Measurements from ENCODE around the gene PRRX1. TPM values are rescaled to one million over a fixed set of nuclear protein-coding genes. Genes with fewer than 3 reads are reported as not detected.

The PRRX1 gene
- total RNA-seq, 1 donor from 2014 or later = 25.9 TPM

- intact Hi-C loops (cut with DNase I) = no loop called here
Measured at GRCh38 chr1:170623171-170623570, 40.8 kb upstream of the PRRX1 start.

GRCh38 chr1:170624146-170624545, 39.8 kb upstream of the PRRX1 start:
- Histone ChIP-seq H3K9me3 (no peaks in the 10 kb centered on the region), H3K4me1 (no peaks in the 10 kb centered on the region), H3K27ac (no peak overlapping the region), H3K4me3 (no peak overlapping the region), H3K36me3 (no peaks in the 10 kb centered on the region), H3K27me3 (no peaks in the 10 kb centered on the region)
- no peak for TF ChIP-seq CTCF (IDR thresholded peaks at IDR 0.05)
- intact Hi-C loops (cut with DNase I) = no loop called here
- no peak for DNase-seq
- ATAC-seq = no peak

More at GRCh38 chr1:170623171-170623570, 40.8 kb upstream of the PRRX1 start:
- no peak for ATAC-seq
- H3K27me3 ChIP-seq = no peaks in the 10 kb centered on the region
- DNase-seq = no peak
- H3K36me3 ChIP-seq = no peaks in the 10 kb centered on the region
- TF ChIP-seq CTCF (IDR thresholded peaks at IDR 0.05) = no peak
- H3K4me3 ChIP-seq = no peak overlapping the region
- no peaks in the 10 kb centered on the region for H3K9me3 ChIP-seq
- no peak overlapping the region for H3K27ac ChIP-seq
- H3K4me1 ChIP-seq = no peaks in the 10 kb centered on the region

- no peak for ATAC-seq
- intact Hi-C loops (cut with DNase I) = no loop called here
- Histone ChIP-seq H3K4me1 (no peaks in the 10 kb centered on the region), H3K4me3 (no peak overlapping the region), H3K27ac (no peak overlapping the region), H3K36me3 (no peaks in the 10 kb centered on the region), H3K9me3 (no peaks in the 10 kb centered on the region), H3K27me3 (no peaks in the 10 kb centered on the region)
- TF ChIP-seq CTCF (IDR thresholded peaks at IDR 0.05) = no peak
- no peak for DNase-seq
Measured at GRCh38 chr1:170630977-170631376, 33.0 kb upstream of the PRRX1 start.

- Histone ChIP-seq H3K4me1 (no peaks in the 10 kb centered on the region), H3K9me3 (no peaks in the 10 kb centered on the region), H3K4me3 (no peak overlapping the region), H3K27me3 (no peaks in the 10 kb centered on the region), H3K27ac (no peak overlapping the region), H3K36me3 (no peaks in the 10 kb centered on the region)
- ATAC-seq = no peak
- intact Hi-C loops (cut with DNase I) = no loop called here
- no peak for TF ChIP-seq CTCF (IDR thresholded peaks at IDR 0.05)
- DNase-seq = no peak
Measured at GRCh38 chr1:170634293-170634692, 29.6 kb upstream of the PRRX1 start.

- DNase-seq = no peak
- H3K4me3 ChIP-seq = no peak overlapping the region
- H3K36me3 ChIP-seq = no peaks in the 10 kb centered on the region
- no peaks in the 10 kb centered on the region for H3K27me3 ChIP-seq
- no peak for TF ChIP-seq CTCF (IDR thresholded peaks at IDR 0.05)
- no peak for ATAC-seq
- intact Hi-C loops (cut with DNase I) = no loop called here
- H3K9me3 ChIP-seq = no peaks in the 10 kb centered on the region
- H3K4me1 ChIP-seq = no peaks in the 10 kb centered on the region
- no peak overlapping the region for H3K27ac ChIP-seq
Measured at GRCh38 chr1:170634824-170635410, 29.0 kb upstream of the PRRX1 start.

GRCh38 chr1:170640581-170640980, 23.4 kb upstream of the PRRX1 start:
- no peaks in the 10 kb centered on the region for H3K27me3 ChIP-seq
- ATAC-seq (no peak), DNase-seq (no peak)
- H3K27ac ChIP-seq = no peak overlapping the region
- intact Hi-C loops (cut with DNase I) = no loop called here
- TF ChIP-seq CTCF (IDR thresholded peaks at IDR 0.05) = no peak
- no peaks in the 10 kb centered on the region for H3K4me1 ChIP-seq
- no peaks in the 10 kb centered on the region for H3K9me3 ChIP-seq
- no peaks in the 10 kb centered on the region for H3K36me3 ChIP-seq
- no peak overlapping the region for H3K4me3 ChIP-seq
